H1 (cell line): Measurements from ENCODE around the gene SLC28A2. TPM values are rescaled to one million over a fixed set of nuclear protein-coding genes. Genes with fewer than 3 reads are reported as not detected.

Source experiments
- CTCF ChIA-PET: fragments of 300-600 bp; sonication (Branson Sonifier 250); formaldehyde crosslinking; loops from one replicate; lab custom pipeline; 2021; ENCODE audit not compliant: partially characterized antibody; lab: Charles Lee
- POLR2A ChIA-PET: fragments of 300-600 bp; sonication (Branson Sonifier 250); formaldehyde crosslinking; loops from one replicate; lab custom pipeline; 2021; ENCODE audit warnings: inconsistent platforms; ENCODE audit not compliant: partially characterized antibody; lab: Charles Lee
- DNase-seq, 2 experiments: peaks; one replicate each; pipeline versions ENCODE4 v3.0.0 to v3.0.0-alpha.2; 2010 to 2022; ENCODE audit warnings: low spot score in 2 of 2, low read depth in 1 of 2, mixed read lengths in 1 of 2
- FAIRE-seq: peaks from 2 replicates; lab custom pipeline; 2011; peaks lifted over from hg19 to GRCh38; lab: Jason Lieb, UNC
- H2AFZ ChIP-seq: 2 replicates; pipeline ENCODE4 v1.8.1; 2012; ENCODE audit warnings: low read length, inconsistent platforms
- H2AK5ac ChIP-seq: 2 replicates; pipeline ENCODE4 v1.6.1; 2013; ENCODE audit warnings: low read depth, low read length
- H2BK120ac ChIP-seq: replicated peaks from 2 replicates; pipeline ENCODE3; 2013; ENCODE audit warnings: low read depth, low read length, inconsistent platforms
- H2BK12ac ChIP-seq: 2 replicates; pipeline ENCODE4 v1.6.1; 2013; ENCODE audit warnings: low read depth, low read length
- H2BK15ac ChIP-seq: 2 replicates; pipeline ENCODE4 v1.6.1; 2013; ENCODE audit warnings: low read length
- H2BK20ac ChIP-seq: 2 replicates; pipeline ENCODE4 v1.6.1; 2013; ENCODE audit warnings: low read length
- H2BK5ac ChIP-seq: 2 replicates; pipeline ENCODE4 v1.6.1; 2013; ENCODE audit warnings: low read depth, low read length
- H3K14ac ChIP-seq: 2 replicates; pipeline ENCODE4 v1.6.1; 2013; ENCODE audit warnings: inconsistent platforms; ENCODE audit not compliant: insufficient read length
- H3K18ac ChIP-seq: 2 replicates; pipeline ENCODE4 v1.6.1; 2013; ENCODE audit warnings: low read length; ENCODE audit errors: extremely low read depth
- H3K23ac ChIP-seq: 2 replicates; pipeline ENCODE4 v1.6.1; 2013; ENCODE audit warnings: inconsistent platforms; ENCODE audit not compliant: insufficient read length
- H3K23me2 ChIP-seq: 2 replicates; pipeline ENCODE4 v1.6.1; 2013; ENCODE audit warnings: low read depth, low read length
- H3K27ac ChIP-seq: 2 replicates; pipeline ENCODE4 v1.6.1; 2011; ENCODE audit warnings: low read depth, low read length, inconsistent platforms
- H3K27me3 ChIP-seq, 4 experiments: replicated peaks in 1 of 4; 1 replicate in 1 of 4; 2 replicates in 3 of 4; pipeline versions ENCODE4 v1.6.1 to v1.8.1; 2011 to 2013; ENCODE audit warnings: low read length in 3 of 4, mild to moderate bottlenecking in 3 of 4, inconsistent platforms in 2 of 4, mixed read lengths in 2 of 4, moderate library complexity in 1 of 4; ENCODE audit not compliant: control insufficient read depth in 3 of 4, insufficient read depth in 3 of 4; ENCODE audit errors: extremely low read depth in 1 of 4
- H3K36me3 ChIP-seq, 4 experiments: 2 replicates each; pipeline versions ENCODE4 v1.6.1 to v1.8.1; 2011 to 2013; ENCODE audit warnings: mild to moderate bottlenecking in 4 of 4, low read length in 3 of 4, moderate library complexity in 2 of 4, control low read depth in 1 of 4, inconsistent platforms in 1 of 4; ENCODE audit not compliant: insufficient read depth in 4 of 4, control insufficient read depth in 2 of 4
- H3K4ac ChIP-seq: replicated peaks from 2 replicates; pipeline ENCODE3; 2013; ENCODE audit warnings: low read length, low read depth, mixed read lengths, inconsistent platforms; ENCODE audit not compliant: insufficient read length
- H3K4me1 ChIP-seq, 4 experiments: replicated peaks in 1 of 4; 1 replicate in 1 of 4; 2 replicates in 3 of 4; pipeline versions ENCODE4 v1.6.1 to v1.8.1; 2011 to 2013; ENCODE audit warnings: low read length in 3 of 4, inconsistent platforms in 2 of 4, mixed read lengths in 1 of 4; ENCODE audit not compliant: insufficient read depth in 4 of 4, control insufficient read depth in 3 of 4
- H3K4me2 ChIP-seq, 2 experiments: 2 replicates each; pipeline versions ENCODE4 v1.6.1 to v1.8.1; 2011 to 2013; ENCODE audit warnings: low read depth in 2 of 2, low read length in 2 of 2, control low read depth in 1 of 2, inconsistent platforms in 1 of 2, mild to moderate bottlenecking in 1 of 2; ENCODE audit not compliant: insufficient read depth in 1 of 2
- H3K4me3 ChIP-seq, 4 experiments: fragments of 200-600, 300-600 bp in 1 of 4; sonication (generic), shearing (Covaris generic), sonication (Bioruptor Twin) in 1 of 4; 2 replicates each; pipeline versions ENCODE4 v1.5.1 to v1.8.1; 2011 to 2016; ENCODE audit warnings: low read length in 4 of 4, low read depth in 3 of 4, control low read depth in 2 of 4, inconsistent platforms in 2 of 4, mild to moderate bottlenecking in 2 of 4, mixed read lengths in 1 of 4, moderate library complexity in 1 of 4; ENCODE audit not compliant: insufficient read depth in 2 of 4; ENCODE audit errors: extremely low read depth in 1 of 4
- H3K56ac ChIP-seq: replicated peaks from 2 replicates; pipeline ENCODE3; 2013; ENCODE audit warnings: low read depth, mild to moderate bottlenecking, mixed read lengths, low read length, inconsistent platforms; ENCODE audit not compliant: insufficient read length
- H3K79me1 ChIP-seq: 2 replicates; pipeline ENCODE4 v1.6.1; 2013; ENCODE audit warnings: low read depth, low read length, control low read depth
- H3K79me2 ChIP-seq, 2 experiments: 2 replicates each; pipeline versions ENCODE4 v1.6.1 to v1.8.1; 2012 to 2013; ENCODE audit warnings: low read length in 2 of 2, mild to moderate bottlenecking in 2 of 2, inconsistent platforms in 1 of 2; ENCODE audit not compliant: insufficient read depth in 2 of 2, control insufficient read depth in 1 of 2
- H3K9ac ChIP-seq, 4 experiments: replicated peaks in 1 of 4; 1 replicate in 1 of 4; 2 replicates in 3 of 4; pipeline versions ENCODE4 v1.6.1 to v1.8.1; 2011 to 2013; ENCODE audit warnings: low read depth in 3 of 4, low read length in 3 of 4, control low read depth in 2 of 4, mild to moderate bottlenecking in 2 of 4, moderate library complexity in 2 of 4, inconsistent platforms in 1 of 4; ENCODE audit errors: extremely low read depth in 1 of 4
- H3K9me3 ChIP-seq, 2 experiments: 2 replicates each; pipeline versions ENCODE4 v1.6.1 to v1.8.1; 2012 to 2013; ENCODE audit warnings: mild to moderate bottlenecking in 2 of 2, moderate library complexity in 2 of 2, control low read depth in 1 of 2, inconsistent platforms in 1 of 2, low read depth in 1 of 2, low read length in 1 of 2, mixed read lengths in 1 of 2; ENCODE audit not compliant: insufficient read depth in 2 of 2
- H4K20me1 ChIP-seq, 2 experiments: replicated peaks in 1 of 2; 2 replicates each; pipeline versions ENCODE3 to v1.8.1; 2011 to 2013; ENCODE audit warnings: inconsistent platforms in 2 of 2, low read length in 2 of 2, mild to moderate bottlenecking in 1 of 2; ENCODE audit not compliant: insufficient read depth in 2 of 2, control insufficient read depth in 1 of 2
- H4K5ac ChIP-seq: 2 replicates; pipeline ENCODE4 v1.6.1; 2013; ENCODE audit warnings: low read length, low read depth, mixed read lengths, inconsistent platforms; ENCODE audit not compliant: insufficient read length
- H4K8ac ChIP-seq: 2 replicates; pipeline ENCODE4 v1.8.0; 2013; ENCODE audit warnings: mild to moderate bottlenecking, moderate library complexity, low read length, inconsistent platforms; ENCODE audit not compliant: insufficient read depth; ENCODE audit errors: extremely low read depth
- H4K91ac ChIP-seq: replicated peaks from 2 replicates; pipeline ENCODE3; 2013; ENCODE audit warnings: low read length, mixed read lengths, inconsistent platforms; ENCODE audit not compliant: insufficient read length
- CTBP2 ChIP-seq: IDR thresholded peaks from 2 replicates; pipeline ENCODE4 v1.7.0; 2011; ENCODE audit warnings: borderline replicate concordance, mild to moderate bottlenecking, moderate library complexity, mixed read lengths, low read length; ENCODE audit not compliant: insufficient read depth, insufficient read length
- RXRA ChIP-seq: IDR thresholded peaks from 2 replicates; pipeline ENCODE4 v1.6.1; 2011; ENCODE audit warnings: low read depth, mild to moderate bottlenecking, low read length, moderate library complexity; ENCODE audit not compliant: insufficient read depth
- SP2 ChIP-seq: IDR thresholded peaks from 2 replicates; pipeline ENCODE4 v1.6.1; 2012; ENCODE audit warnings: mild to moderate bottlenecking, low read length, inconsistent platforms
- WGBS, 2 experiments: shearing (Covaris generic) in 1 of 2; methylation state at CpG; one replicate each; pipeline versions ENCODE4 v1.1.6 to v1.1.7; 2013 to 2015; ENCODE audit warnings: low lambda C conversion rate in 2 of 2, mixed read lengths in 2 of 2, inconsistent platforms in 1 of 2, low coverage in 1 of 2, missing lambda C conversion rate in 1 of 2; ENCODE audit not compliant: insufficient replicate concordance in 2 of 2, insufficient coverage in 1 of 2, insufficient read length in 1 of 2; ENCODE audit errors: extremely low coverage in 1 of 2, missing lambda C conversion rate in 1 of 2; 5-methylcytosine and 5-hydroxymethylcytosine counted together
- polyA plus RNA-seq, 7 experiments: library from polyadenylated mRNA; depleted of rRNA in 3 of 7; stranded (reverse) in 5 of 7; unstranded in 2 of 7; fragments of >200 nt in 5 of 7; fragments of 200-250 nt in 2 of 7; gene quantifications; 1 replicate in 5 of 7; 2 replicates in 1 of 7; 4 replicates in 1 of 7; pipeline versions ENCODE4 v1.2.1 to v1.2.3, GENCODE V29; 2011 to 2013; ENCODE audit warnings: missing spikeins in 2 of 7, mixed read lengths in 2 of 7
- total RNA-seq: library from RNA; stranded (reverse); fragmentation: NEBNext Ultra II Directional; extraction: Animal tissue kit (Norgen Biotek cat#: 25700); gene quantifications from 2 replicates; pipeline ENCODE4 v1.2.1, GENCODE V29; 2021

Gene SLC28A2
- total and polyA plus RNA-seq, 2 of the 8 experiments (the other 6 are each of a cell fraction or from before 2014, with no cell fraction given) = 0.11 TPM; not detected in 1

DNA sequence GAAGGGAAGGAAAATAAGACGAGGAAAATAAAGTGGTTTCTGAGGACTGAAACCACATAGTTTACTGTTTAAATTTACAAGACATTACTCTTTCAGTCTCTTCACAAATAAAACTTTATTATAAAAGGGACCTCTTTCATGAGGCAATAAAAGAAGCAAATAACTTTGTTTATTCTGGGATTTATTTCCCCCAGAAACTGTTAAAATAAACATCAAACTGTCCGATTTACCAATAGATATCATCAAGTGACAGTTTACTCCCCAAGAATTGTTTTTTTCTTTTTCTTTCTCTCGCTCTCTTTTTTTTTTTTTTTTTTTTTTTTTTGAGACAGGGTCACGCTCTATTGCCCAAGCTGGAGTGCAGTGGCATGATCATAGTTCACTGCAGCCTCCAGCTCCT, 54.1 kb downstream of the SLC28A2 start:
- no peaks in the 10 kb centered on the region for H3K79me1 ChIP-seq
- no peak for DNase-seq
- no peaks in the 10 kb centered on the region for H3K27me3 ChIP-seq
- no peak for TF ChIP-seq CTBP2
- TF ChIP-seq SP2 = no peak
- TF ChIP-seq RXRA = no peak
- 91% methylated on average over 3 of the region's 4 CpGs; no CpG with 5 or more reads in 1 of the 2 experiments for WGBS, 2 experiments
- H3K23ac ChIP-seq = no peak overlapping the region
- no peak overlapping the region for H2AK5ac ChIP-seq
- no peak overlapping the region for H4K8ac ChIP-seq
- no peak overlapping the region for H3K56ac ChIP-seq
- no peaks in the 10 kb centered on the region; a peak in 1 of 4 replicates for H3K9me3 ChIP-seq
- no peak overlapping the region for H3K4ac ChIP-seq
- H2BK15ac ChIP-seq = no peak overlapping the region
- no peak overlapping the region for H3K4me2 ChIP-seq
- no peak overlapping the region for H3K14ac ChIP-seq
- no peak overlapping the region for H3K4me3 ChIP-seq
- H3K27ac ChIP-seq = no peak overlapping the region
- no peak overlapping the region for H2AFZ ChIP-seq
- no peak overlapping the region for H4K5ac ChIP-seq
- CTCF ChIA-PET = interaction anchor here (0.8 kb wide), 1 partner anchor 19 kb away, joined by 5 read pairs; no protein-coding TSS in a partner anchor
- no peak overlapping the region for H3K9ac ChIP-seq
- no peaks in the 10 kb centered on the region for H3K79me2 ChIP-seq
- no peaks in the 10 kb centered on the region for H4K20me1 ChIP-seq
- H2BK20ac ChIP-seq = no peak overlapping the region
- H3K18ac ChIP-seq = no peak overlapping the region
- POLR2A ChIA-PET = no interaction called here
- H4K91ac ChIP-seq = no peak overlapping the region
- no peaks in the 10 kb centered on the region for H3K23me2 ChIP-seq
- no peak overlapping the region for H2BK120ac ChIP-seq
- 0 out of 7 replicates have a peak, but pooled peaks cover 0 to 2% (median 0%) of the 10 kb centered on the region in 4 experiments for H3K4me1 ChIP-seq
- no peak for FAIRE-seq
- no peak overlapping the region for H2BK12ac ChIP-seq
- no peak overlapping the region for H2BK5ac ChIP-seq
- no peaks in the 10 kb centered on the region for H3K36me3 ChIP-seq
